Measurements from ENCODE around the gene IQGAP3. TPM values are rescaled to one million over a fixed set of nuclear protein-coding genes. Genes with fewer than 3 reads are reported as not detected.

IQGAP3 gene
- total and polyA plus RNA-seq, 2 experiments from 2014 or later: 5.2 to 5.7 TPM

DNA sequence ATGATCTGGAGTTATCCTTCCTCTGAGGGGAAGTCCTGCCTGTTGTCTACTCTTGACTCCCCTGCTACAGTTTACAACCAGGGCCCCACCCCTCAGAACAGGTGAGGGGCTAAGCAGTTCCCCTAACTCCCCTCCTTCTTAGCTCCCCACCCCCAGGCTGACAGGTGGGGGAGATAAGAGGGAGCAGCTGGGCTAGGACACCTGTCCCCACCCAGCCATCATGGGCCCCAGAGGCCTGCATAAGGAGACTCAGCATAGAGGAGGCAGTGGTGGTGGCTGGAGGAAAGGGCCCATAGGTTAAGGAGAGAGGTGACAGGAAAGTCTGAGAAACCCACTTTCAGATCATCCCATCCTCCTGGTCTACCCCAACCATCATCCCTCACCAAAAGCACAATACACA is 78.6 kb downstream of the IQGAP3 start:
- Histone ChIP-seq H3K27ac (no peak overlapping the region), H3K36me3 (replicated peaks; ENCODE audit: insufficient read depth, low read depth) (no peaks in the 10 kb centered on the region), H3K79me2 (peaks cover 100% of the 10 kb centered on the region), H4K20me1 (ENCODE audit: insufficient read depth, poor library complexity, severe bottlenecking) (peaks cover 100% of the 10 kb centered on the region), H3K9me3 (ENCODE audit: low read depth) (no peaks in the 10 kb centered on the region), H3K9me2 (replicated peaks; ENCODE audit: insufficient read depth) (no peaks in the 10 kb centered on the region), H3K27me3 (no peaks in the 10 kb centered on the region), H3K4me2 (no peak overlapping the region), H3K4me3 (no peak overlapping the region), H3K4me1 (ENCODE audit: insufficient read depth) (peaks cover 62% of the 10 kb centered on the region), H2AFZ (no peak overlapping the region)
- DNase-seq (ENCODE audit: low spot score): no peak
- TF ChIP-seq EZH2phosphoT487 (IDR thresholded peaks at IDR 0.05; ENCODE audit: low read depth, severe bottlenecking, unreplicated experiment) (no peak), CTCF (IDR thresholded peaks at IDR 0.05; ENCODE audit: poor library complexity) (no peak), EZH2 (IDR thresholded peaks at IDR 0.05; ENCODE audit: borderline replicate concordance) (no peak)

GRCh38 chr1:156493154-156493631 is 79.2 kb downstream of the IQGAP3 start:
- no peak overlapping the region for H3K4me3 ChIP-seq
- DNase-seq (ENCODE audit: low spot score): no peak
- no peak overlapping the region for H3K27ac ChIP-seq
- WGBS (ENCODE audit: low lambda C conversion rate, missing lambda C conversion rate): 70% methylated on average over 11 of the region's 11 CpGs
- peaks cover 58% of the 10 kb centered on the region for H3K4me1 ChIP-seq (ENCODE audit: insufficient read depth)
- H3K9me2 ChIP-seq (replicated peaks; ENCODE audit: insufficient read depth): no peaks in the 10 kb centered on the region
- H3K79me2 ChIP-seq: peaks cover 100% of the 10 kb centered on the region
- peaks cover 100% of the 10 kb centered on the region for H4K20me1 ChIP-seq (ENCODE audit: insufficient read depth, poor library complexity, severe bottlenecking)
- H3K9me3 ChIP-seq (ENCODE audit: low read depth): no peaks in the 10 kb centered on the region
- no peak overlapping the region for H2AFZ ChIP-seq
- TF ChIP-seq EZH2 (IDR thresholded peaks at IDR 0.05; ENCODE audit: borderline replicate concordance) (no peak), CTCF (IDR thresholded peaks at IDR 0.05; ENCODE audit: poor library complexity) (no peak), EZH2phosphoT487 (IDR thresholded peaks at IDR 0.05; ENCODE audit: low read depth, severe bottlenecking, unreplicated experiment) (no peak)
- H3K4me2 ChIP-seq: no peak overlapping the region
- H3K36me3 ChIP-seq (replicated peaks; ENCODE audit: insufficient read depth, low read depth): no peaks in the 10 kb centered on the region
- no peaks in the 10 kb centered on the region for H3K27me3 ChIP-seq

- Histone ChIP-seq H3K4me1 (ENCODE audit: insufficient read depth) (peaks cover 56% of the 10 kb centered on the region), H3K4me2 (no peak overlapping the region), H3K4me3 (no peak overlapping the region), H3K27ac (no peak overlapping the region), H4K20me1 (ENCODE audit: insufficient read depth, poor library complexity, severe bottlenecking) (peaks cover 100% of the 10 kb centered on the region), H3K36me3 (replicated peaks; ENCODE audit: insufficient read depth, low read depth) (no peaks in the 10 kb centered on the region), H3K9me3 (ENCODE audit: low read depth) (no peaks in the 10 kb centered on the region), H3K79me2 (peaks cover 100% of the 10 kb centered on the region), H2AFZ (no peak overlapping the region), H3K9me2 (replicated peaks; ENCODE audit: insufficient read depth) (no peaks in the 10 kb centered on the region), H3K27me3 (no peaks in the 10 kb centered on the region)
- no peak for DNase-seq (ENCODE audit: low spot score)
- 80% methylated on average over 7 of the region's 7 CpGs for WGBS (ENCODE audit: low lambda C conversion rate, missing lambda C conversion rate)
- no peak for TF ChIP-seq EZH2 (IDR thresholded peaks at IDR 0.05; ENCODE audit: borderline replicate concordance)
These were observed 79.7 kb downstream of the IQGAP3 start for GRCh38 chr1:156492591-156493080.

DNA sequence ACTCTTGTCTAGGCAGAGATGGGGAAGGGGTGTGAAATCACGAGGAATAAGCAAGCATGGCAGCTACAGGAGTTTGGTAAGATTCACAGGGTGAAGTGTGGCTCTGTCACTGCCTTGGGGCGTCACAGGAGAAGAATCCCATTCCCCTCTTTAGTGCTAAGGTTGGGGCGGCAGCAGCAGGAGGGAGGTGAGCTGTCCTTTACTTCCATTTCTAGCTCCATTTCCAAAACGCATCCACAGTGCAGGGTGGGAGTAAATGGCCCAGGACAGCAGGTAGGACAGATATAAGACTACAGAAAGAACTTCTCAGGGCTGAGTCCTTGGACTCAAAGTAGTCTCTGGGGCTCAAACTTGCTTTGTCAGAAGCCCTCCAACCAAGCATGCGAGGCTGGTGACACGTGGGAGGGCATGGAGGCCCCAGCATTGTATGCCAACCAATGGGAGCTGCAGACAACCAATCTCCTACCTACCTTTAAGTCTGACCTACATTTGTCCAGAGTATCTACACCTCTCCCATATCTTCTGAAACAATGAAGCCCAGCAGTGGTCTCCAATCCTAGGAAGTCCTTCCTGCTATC is 80.3 kb downstream of the IQGAP3 start:
- Histone ChIP-seq H3K27ac (no peak overlapping the region), H4K20me1 (ENCODE audit: insufficient read depth, poor library complexity, severe bottlenecking) (peaks cover 100% of the 10 kb centered on the region), H2AFZ (no peak overlapping the region), H3K27me3 (no peaks in the 10 kb centered on the region), H3K9me2 (replicated peaks; ENCODE audit: insufficient read depth) (no peaks in the 10 kb centered on the region), H3K9me3 (ENCODE audit: low read depth) (no peaks in the 10 kb centered on the region), H3K36me3 (replicated peaks; ENCODE audit: insufficient read depth, low read depth) (no peaks in the 10 kb centered on the region), H3K79me2 (peaks cover 100% of the 10 kb centered on the region), H3K4me3 (no peak overlapping the region), H3K4me2 (no peak overlapping the region), H3K4me1 (ENCODE audit: insufficient read depth) (peaks cover 53% of the 10 kb centered on the region)
- DNase-seq (ENCODE audit: low spot score): no peak
- no peak for TF ChIP-seq EZH2 (IDR thresholded peaks at IDR 0.05; ENCODE audit: borderline replicate concordance)
- TF ChIP-seq EZH2phosphoT487 (IDR thresholded peaks at IDR 0.05; ENCODE audit: low read depth, severe bottlenecking, unreplicated experiment): no peak
- TF ChIP-seq CTCF (IDR thresholded peaks at IDR 0.05; ENCODE audit: poor library complexity): no peak
- 85% methylated on average over 6 of the region's 6 CpGs for WGBS (ENCODE audit: low lambda C conversion rate, missing lambda C conversion rate)
